PC-3 (cell line): Measurements from ENCODE around the gene TSC22D3. TPM values are rescaled to one million over a fixed set of nuclear protein-coding genes. Genes with fewer than 3 reads are reported as not detected.

Source experiments
- ATAC-seq: fragments of 200-7000 bp; cut with Tn5 transposase; 2 replicates; pipeline ENCODE4 v1.9.1; 2020; ENCODE audit warnings: mild to moderate bottlenecking, moderate library complexity
- Bru-seq: library from RNA; stranded (reverse); fragments of 400-500 nt; gene quantifications from one replicate; lab custom pipeline; 2021; lab: Mats Ljungman, UMichigan
- BruChase-seq, 2 experiments: library from RNA; stranded (reverse); fragments of 400-500 nt; gene quantifications; one replicate each; lab custom pipeline; 2021; lab: Mats Ljungman, UMichigan
- BruUV-seq: library from RNA; stranded (reverse); fragments of 400-500 nt; replicated peaks from 2 replicates; lab custom pipeline; 2021; lab: Mats Ljungman, UMichigan
- CTCF ChIA-PET: fragments of 300-600 bp; sonication (Branson Sonifier 250); formaldehyde crosslinking; loops from one replicate; lab custom pipeline; 2022; ENCODE audit warnings: antibody characterized with exemption; lab: Charles Lee
- POLR2A ChIA-PET: fragments of 300-600 bp; sonication (Branson Sonifier 250); formaldehyde crosslinking; loops from one replicate; lab custom pipeline; 2022; ENCODE audit warnings: antibody characterized with exemption; ENCODE audit not compliant: unreplicated experiment; lab: Charles Lee
- DNase-seq: peaks from one replicate; pipeline ENCODE4 v3.0.0-alpha.2; 2015
- H2AFZ ChIP-seq: fragments of 300-600 bp; sonication (generic); 2 replicates; pipeline ENCODE4 v1.6.0; 2016; ENCODE audit warnings: antibody characterized with exemption, low read length
- H3F3A ChIP-seq: fragments of 300-600 bp; sonication (generic); one replicate; pipeline ENCODE4 v1.6.0; 2017; ENCODE audit warnings: antibody characterized with exemption, low read length, control low read depth, mild to moderate bottlenecking; ENCODE audit not compliant: unreplicated experiment
- H3K27ac ChIP-seq: fragments of 300-600 bp; sonication (generic); 2 replicates; pipeline ENCODE4 v1.5.1; 2016; ENCODE audit warnings: mild to moderate bottlenecking, low read length
- H3K27me3 ChIP-seq: fragments of 300-600 bp; sonication (generic); 2 replicates; pipeline ENCODE4 v1.6.1; 2016; ENCODE audit warnings: low read length, mixed read lengths
- H3K36me3 ChIP-seq: fragments of 300-600 bp; sonication (generic); 2 replicates; pipeline ENCODE4 v1.6.1; 2016; ENCODE audit warnings: low read depth, mixed run types, low read length, mixed read lengths
- H3K4me1 ChIP-seq: fragments of 300-600 bp; sonication (generic); 2 replicates; pipeline ENCODE4 v1.5.1; 2016; ENCODE audit warnings: low read length; ENCODE audit not compliant: insufficient read depth
- H3K4me2 ChIP-seq: fragments of 300-600 bp; sonication (generic); 2 replicates; pipeline ENCODE4 v1.6.0; 2016; ENCODE audit warnings: low read length
- H3K4me3 ChIP-seq: fragments of 300-600 bp; sonication (generic); 2 replicates; pipeline ENCODE4 v1.5.1; 2016; ENCODE audit warnings: mild to moderate bottlenecking, low read length, mixed read lengths
- H3K79me2 ChIP-seq: fragments of 300-600 bp; sonication (generic); 2 replicates; pipeline ENCODE4 v1.6.1; 2017; ENCODE audit warnings: low read length, mixed read lengths
- H3K9ac ChIP-seq: fragments of 300-600 bp; sonication (generic); 2 replicates; pipeline ENCODE4 v1.6.0; 2016; ENCODE audit warnings: mild to moderate bottlenecking, low read length
- H3K9me2 ChIP-seq: fragments of 300-600 bp; sonication (generic); replicated peaks from 2 replicates; pipeline ENCODE4 v1.6.1; 2016; ENCODE audit warnings: mixed run types, low read length, mixed read lengths
- H3K9me3 ChIP-seq: fragments of 300-600 bp; sonication (generic); 2 replicates; pipeline ENCODE4 v1.6.1; 2016; ENCODE audit warnings: low read length, mixed read lengths
- H4K20me1 ChIP-seq: fragments of 300-600 bp; sonication (generic); 2 replicates; pipeline ENCODE4 v1.6.1; 2016; ENCODE audit warnings: low read length, mixed read lengths
- CTCF ChIP-seq: fragments of 300-600 bp; sonication (generic); conservative IDR thresholded peaks from 2 replicates; pipeline ENCODE4 v1.5.1; 2017; ENCODE audit warnings: antibody characterized with exemption, low read depth, mild to moderate bottlenecking, low read length
- EZH2 ChIP-seq: fragments of 300-600 bp; sonication (generic); IDR thresholded peaks from one replicate; pipeline ENCODE4 v1.6.1; 2017; ENCODE audit warnings: antibody characterized with exemption, mild to moderate bottlenecking, low read length; ENCODE audit not compliant: unreplicated experiment
- EZH2phosphoT487 ChIP-seq: fragments of 300-600 bp; sonication (generic); IDR thresholded peaks from 2 replicates; pipeline ENCODE4 v1.6.1; 2018; ENCODE audit warnings: mild to moderate bottlenecking, antibody characterized with exemption, low read length, borderline replicate concordance
- intact Hi-C: fragments of 100-400 bp; cut with micrococcal nuclease; formaldehyde crosslinking; loops from 2 replicates; pipeline ENCODE4 v1.9.0; 2023
- long read RNA-seq: library from polyadenylated mRNA; unstranded; transcript quantifications from one replicate; pipeline ENCODE4 v2.0.0, GENCODE V29; 2021; ENCODE audit not compliant: unreplicated experiment
- total RNA-seq: library from RNA; depleted of rRNA; stranded (reverse); fragments of >200 nt; gene quantifications from 2 replicates; pipeline ENCODE4 v1.2.3, GENCODE V29; 2014; rRNA removed

Gene TSC22D3
- total RNA-seq = 17.8 and 18.1 TPM in 2 replicates
- Bru-seq, nascent RNA = percentile 34 among the genes with signal in this experiment
- percentile 32 among the genes with signal in this experiment for BruChase-seq, experiment 1, labeled RNA remaining after a 6-hour chase
- percentile 43 among the genes with signal in this experiment for BruChase-seq, experiment 2, labeled RNA remaining after a 2-hour chase
- long read RNA-seq, transcript TSC22D3-206 (3 exons, 2,027 nt) = minor isoform, 26 of 75 reads
- long read RNA-seq, transcript TSC22D3-203 (3 exons, 2,266 nt) = minor isoform, 12 of 75 reads
- long read RNA-seq, transcript TSC22D3-205 (3 exons, 1,812 nt) = major isoform, 30 of 75 reads
- long read RNA-seq, partial matches to known transcripts = 0 of 75 reads
- long read RNA-seq, other reads (novel, unspliced or antisense) = 4 of 75 reads

GRCh38 chrX:107775734-107776511, at the start of gene TSC22D3:
Gene TSC22D3 (minus strand): TSS chrX:107775787. CDS start chrX:107775419, 368 bp downstream.
- Histone ChIP-seq H3K9me3 (no peaks in the 10 kb centered on the region), H3K27ac (no peak within 1 kb of the TSS), H4K20me1 (no peaks in the 10 kb centered on the region), H3K4me3 (peak within 1 kb of the TSS; percentile 77), H2AFZ (peak within 1 kb of the TSS; percentile 84), H3F3A (no peaks in the 10 kb centered on the region), H3K4me2 (peak within 1 kb of the TSS; percentile 95), H3K27me3 (no peaks in the 10 kb centered on the region), H3K36me3 (no peaks in the 10 kb centered on the region), H3K9me2 (no peaks in the 10 kb centered on the region), H3K4me1 (peaks cover 10% of the 10 kb centered on the region), H3K79me2 (no peaks in the 10 kb centered on the region), H3K9ac (0 out of 2 replicates have a peak within 1 kb of the TSS, but pooled peaks have one; percentile 20)
- no TSS peak for BruUV-seq
- peak; percentile 79 for ATAC-seq
- intact Hi-C loops = loop anchor here (1.0 to 5.0 kb wide), 4 partner anchors 58 to 749 kb away; no protein-coding TSS in a partner anchor
- POLR2A ChIA-PET = no interaction called here
- no peak for TF ChIP-seq EZH2phosphoT487
- CTCF ChIA-PET = interaction anchor here (0.6 to 3.0 kb wide), 7 partner anchors 44 to 116 kb away, joined by 3 to 27 read pairs (median 5); no protein-coding TSS in a partner anchor
- DNase-seq = peak; percentile 70

GRCh38 chrX:107823456-107823855, 47.9 kb upstream of the TSC22D3 start:
- Histone ChIP-seq H3K27ac (no peak overlapping the region), H3F3A (no peaks in the 10 kb centered on the region), H3K27me3 (no peaks in the 10 kb centered on the region), H3K4me3 (no peak overlapping the region), H4K20me1 (no peaks in the 10 kb centered on the region), H3K4me1 (peaks cover 14% of the 10 kb centered on the region), H3K4me2 (peak overlapping the region; percentile 34; the same call in 1 of the 2 replicates), H3K79me2 (peaks cover 20% of the 10 kb centered on the region), H3K36me3 (no peaks in the 10 kb centered on the region), H3K9me2 (no peaks in the 10 kb centered on the region), H2AFZ (no peak overlapping the region), H3K9me3 (peaks cover 10% of the 10 kb centered on the region; the same call in 1 of the 2 replicates), H3K9ac (no peak overlapping the region)
- ChIA-PET CTCF (no interaction called here), POLR2A (no interaction called here)
- DNase-seq (peak; percentile 6), ATAC-seq (no peak)
- no peak for TF ChIP-seq EZH2phosphoT487
- TF ChIP-seq CTCF = no peak
- no peak for TF ChIP-seq EZH2
- intact Hi-C loops = no loop called here
- BruUV-seq = no TSS peak

GRCh38 chrX:107823042-107823441, 47.5 kb upstream of the TSC22D3 start:
- peaks cover 10% of the 10 kb centered on the region; the same call in 1 of the 2 replicates for H3K9me3 ChIP-seq
- H3K4me2 ChIP-seq = no peak overlapping the region
- TF ChIP-seq EZH2phosphoT487 = no peak
- TF ChIP-seq EZH2 = no peak
- TF ChIP-seq CTCF = no peak
- POLR2A ChIA-PET = no interaction called here
- DNase-seq (peak; percentile 11), ATAC-seq (no peak)
- no peak overlapping the region for H3K4me3 ChIP-seq
- H4K20me1 ChIP-seq = no peaks in the 10 kb centered on the region
- no peak overlapping the region for H3K27ac ChIP-seq
- peaks cover 16% of the 10 kb centered on the region for H3K79me2 ChIP-seq
- H3K27me3 ChIP-seq = no peaks in the 10 kb centered on the region
- H3K4me1 ChIP-seq = peaks cover 14% of the 10 kb centered on the region
- intact Hi-C loops = no loop called here
- H3K9me2 ChIP-seq = no peaks in the 10 kb centered on the region
- CTCF ChIA-PET = no interaction called here
- no peak overlapping the region for H3K9ac ChIP-seq
- H3K36me3 ChIP-seq = no peaks in the 10 kb centered on the region; the same call in 1 of the 2 replicates
- no TSS peak for BruUV-seq
- H3F3A ChIP-seq = no peaks in the 10 kb centered on the region
- H2AFZ ChIP-seq = no peak overlapping the region
